SK-N-DZ (cell line): Measurements from ENCODE around the gene MCF2L2.
A peak's percentile ranks its signal among the peaks of the same experiment; 100 is the strongest.
"Not testable (repeated sequence)": the region's sequence is repeated elsewhere in the genome, so short reads cannot be mapped to it uniquely, and the experiment has no call there.

Source experiments
- DNase-seq: peaks from one replicate; pipeline ENCODE4 v3.0.0-alpha.2; 2015; ENCODE audit warnings: low spot score

Gene MCF2L2

DNA sequence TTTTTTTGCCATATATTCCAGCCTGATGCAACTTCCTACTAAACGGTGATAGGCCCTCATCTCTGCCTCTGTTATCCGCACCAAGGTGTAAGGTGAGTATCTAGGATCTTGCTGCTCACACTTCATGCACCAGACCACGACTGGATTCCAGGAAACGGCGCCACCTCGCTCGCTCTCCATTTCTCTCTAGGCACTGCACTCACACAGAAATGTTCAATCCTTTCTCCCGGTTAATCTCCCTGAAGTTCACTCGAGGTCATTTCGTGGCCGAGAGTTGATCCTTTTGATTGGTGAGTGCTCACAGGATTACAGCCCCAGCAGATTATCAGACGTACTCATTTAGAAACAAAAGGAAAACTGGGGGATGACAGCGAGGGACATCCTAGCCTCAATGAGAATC is 28.1 kb downstream of the MCF2L2 start:
- DNase-seq = peak; percentile 32

DNA sequence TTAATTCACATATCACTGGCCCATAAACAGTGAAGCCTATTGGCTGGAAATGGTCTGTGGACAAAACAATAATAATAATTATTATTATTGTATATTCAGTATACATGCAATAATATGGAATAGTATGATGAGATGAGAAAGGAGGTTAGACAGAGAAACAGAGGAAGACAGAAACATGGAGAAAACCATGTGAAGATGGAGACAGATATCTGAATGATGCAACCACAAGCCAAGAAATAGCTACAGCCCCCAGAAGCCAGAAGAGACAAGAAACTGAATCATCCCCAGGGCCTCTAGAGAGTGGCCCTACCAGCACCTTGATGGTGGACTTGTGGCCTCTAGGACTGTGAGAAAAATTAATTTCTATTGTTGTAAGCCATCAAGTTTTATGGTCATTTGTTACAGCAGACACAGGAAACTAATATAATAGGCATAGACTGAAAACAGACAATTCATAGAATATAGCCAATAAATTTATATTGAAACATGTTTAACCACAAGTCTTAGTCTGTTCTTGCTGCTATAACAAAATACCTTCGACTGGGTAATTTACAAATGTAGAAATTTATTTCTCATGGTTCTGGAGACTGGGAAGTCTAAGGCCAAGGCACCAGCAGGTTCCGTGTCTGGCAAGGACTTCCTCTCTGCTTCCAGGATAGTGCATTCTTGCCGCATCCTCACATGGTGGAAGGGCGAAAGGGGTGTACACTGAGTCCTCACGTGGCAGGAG is 31.6 kb downstream of the MCF2L2 start:
- no peak for DNase-seq

DNA sequence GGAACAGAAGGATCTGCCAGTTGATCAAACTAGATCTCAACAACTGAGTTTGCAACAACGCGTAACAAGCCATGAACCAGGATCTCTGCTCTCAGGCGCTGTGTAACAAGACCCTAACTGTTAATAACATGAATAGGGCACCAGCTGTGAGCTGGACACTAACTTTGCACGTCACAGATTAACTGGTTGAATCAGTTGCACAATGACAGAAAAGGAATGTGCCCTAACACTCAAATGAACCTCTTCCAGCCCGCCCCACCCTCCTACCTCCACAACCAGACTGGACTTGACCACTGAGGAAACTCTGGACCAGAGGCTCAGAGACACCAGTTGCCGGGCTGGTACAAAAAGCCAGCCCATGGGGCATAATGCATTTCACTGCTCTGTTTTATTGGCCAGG is 34.3 kb downstream of the MCF2L2 start:
- no peak for DNase-seq

DNA sequence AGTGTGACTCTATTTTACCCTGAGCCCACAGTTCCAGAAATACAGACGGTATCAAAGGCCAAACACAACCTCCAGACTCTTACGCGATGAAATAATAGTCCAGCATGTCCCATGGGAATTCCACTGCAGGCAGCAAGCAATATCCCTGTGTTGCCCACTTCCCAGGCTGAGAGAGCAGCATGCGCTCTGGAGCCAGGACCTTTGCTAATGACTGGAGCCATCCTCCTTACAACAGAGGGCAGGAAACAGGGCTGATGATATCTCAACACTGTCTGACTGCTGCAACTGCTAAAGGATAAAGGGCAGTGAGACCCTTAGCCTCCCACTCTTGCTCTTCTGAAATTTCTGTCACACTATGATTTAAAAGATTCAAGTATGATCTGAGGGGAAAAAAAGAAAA is 34.8 kb downstream of the MCF2L2 start:
- peak; percentile 91 for DNase-seq

DNA sequence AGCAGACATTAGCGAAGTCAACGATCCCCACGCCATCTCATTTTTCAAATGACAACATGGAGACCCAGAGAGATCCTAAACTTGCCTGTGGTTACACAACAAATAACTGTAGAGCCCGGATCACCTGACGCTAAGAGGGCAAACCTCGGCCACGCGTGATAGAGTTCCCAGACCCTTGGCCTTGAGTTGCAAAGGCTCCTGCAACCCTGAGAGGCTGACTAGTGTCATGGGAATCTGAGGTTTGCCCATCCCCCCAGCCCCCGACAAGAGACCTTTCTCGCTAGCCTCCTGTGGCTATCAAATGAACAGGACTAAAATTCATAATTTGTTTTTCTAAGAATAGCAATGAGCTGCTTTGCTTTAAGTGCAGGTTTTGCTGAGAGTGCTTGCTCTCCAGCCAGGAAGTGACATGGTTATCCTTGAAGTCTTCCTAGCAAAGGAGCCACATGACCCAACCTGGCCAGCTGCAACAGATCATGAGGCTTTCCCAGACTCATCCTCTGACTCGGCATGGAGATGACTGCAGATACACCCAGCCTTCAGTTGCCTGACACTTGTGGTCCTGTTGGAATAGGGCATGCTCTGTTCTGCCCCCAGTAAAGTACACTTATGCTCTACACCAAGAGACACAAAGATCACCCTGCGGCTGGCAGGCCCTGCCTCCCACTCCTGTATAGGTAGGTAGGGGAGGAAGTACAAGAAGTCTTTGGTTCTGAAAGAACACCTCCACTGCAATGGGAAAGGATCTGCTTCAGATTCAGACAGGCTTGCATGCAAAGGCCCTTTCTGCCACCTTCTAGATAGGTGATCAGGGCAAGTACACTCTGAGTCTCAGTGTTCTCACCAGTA is 36.0 kb downstream of the MCF2L2 start:
- peak; percentile 74 for DNase-seq

DNA sequence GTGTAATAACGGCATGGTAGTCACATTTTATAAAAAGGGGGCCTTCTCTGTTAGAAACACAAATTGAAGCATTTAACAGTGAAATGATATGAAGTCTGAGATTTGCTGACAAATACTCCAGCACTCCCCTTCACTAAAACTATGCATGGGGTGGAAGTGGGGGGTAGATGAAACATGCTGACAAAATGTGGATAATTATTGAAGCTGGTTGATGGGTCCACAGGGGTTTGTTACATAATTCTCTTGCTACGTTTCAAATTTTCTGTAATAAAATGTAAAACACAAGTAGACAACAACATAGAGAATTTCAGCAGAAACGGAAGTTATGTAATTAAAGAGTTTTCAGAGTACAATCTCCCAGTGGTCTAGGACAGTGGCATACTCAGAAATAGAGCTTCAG is 37.0 kb downstream of the MCF2L2 start:
- DNase-seq = no peak

DNA sequence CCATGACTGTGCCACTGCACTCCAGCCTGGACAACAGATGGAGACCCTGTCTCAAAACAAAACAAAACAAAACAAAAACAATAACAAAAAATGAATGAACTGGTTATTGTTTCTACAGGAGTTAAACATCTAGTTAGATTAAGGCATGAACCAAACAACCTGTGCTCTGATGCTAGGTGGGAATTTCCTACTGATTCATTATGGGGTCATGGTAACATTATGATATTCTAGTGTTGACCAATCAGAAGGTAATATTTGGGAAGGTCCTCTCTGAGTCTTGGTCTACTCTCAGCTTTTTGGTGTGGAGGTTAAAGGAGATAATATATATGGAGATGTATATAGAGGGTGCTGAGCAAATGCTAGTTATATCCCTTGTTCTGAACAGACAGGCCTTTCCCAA is 37.6 kb downstream of the MCF2L2 start:
- DNase-seq = no peak

DNA sequence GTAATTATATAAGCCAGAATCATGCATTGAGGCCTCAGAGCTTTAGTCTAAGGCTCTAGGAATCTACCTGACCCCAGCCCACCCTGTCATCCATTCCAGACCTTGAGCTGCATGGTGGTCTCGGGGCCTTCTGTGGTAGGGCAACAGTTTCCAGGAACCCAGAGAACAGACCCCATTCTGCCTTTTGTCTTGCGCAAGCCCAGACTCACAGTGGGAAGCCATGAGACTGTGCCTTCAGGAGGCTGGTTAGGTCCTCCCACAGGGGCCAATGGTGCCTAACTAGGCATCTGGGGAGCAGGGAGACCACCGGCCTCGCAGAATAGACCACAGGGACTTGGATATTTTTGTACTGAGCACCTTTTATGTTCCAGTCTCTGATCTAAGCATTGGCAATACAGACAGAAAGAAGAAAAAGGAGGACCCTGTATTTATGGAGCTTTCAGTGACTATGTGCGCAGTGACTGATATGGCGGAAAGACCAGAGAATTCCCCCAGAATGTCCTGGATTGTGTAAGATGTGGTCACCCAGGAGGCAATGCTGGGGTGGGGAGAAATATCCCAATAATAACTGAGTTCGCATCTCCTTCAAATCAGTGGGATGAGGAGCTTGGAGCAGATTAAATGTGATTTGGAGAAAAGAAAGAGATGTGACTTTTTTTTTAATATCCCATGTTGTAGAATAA is 40.1 kb downstream of the MCF2L2 start:
- DNase-seq = no peak

DNA sequence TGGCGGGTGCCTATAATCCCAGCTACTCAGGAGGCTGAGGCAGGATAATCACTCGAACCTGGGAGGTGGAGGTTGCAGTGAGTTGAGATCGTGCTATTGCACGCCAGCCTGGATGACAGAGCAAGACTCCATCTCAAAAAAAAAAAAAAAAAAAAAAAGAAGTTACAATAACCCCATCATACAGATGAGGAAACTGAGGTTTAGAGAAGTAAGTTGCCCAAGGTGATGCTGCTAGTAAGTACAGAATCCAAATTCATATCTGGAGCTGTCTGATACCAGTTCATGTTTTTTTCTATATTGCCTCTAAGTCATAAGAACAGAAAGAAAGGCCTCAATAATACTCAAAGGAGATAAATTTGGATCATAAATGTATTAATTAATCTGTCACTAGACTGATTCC is 40.6 kb downstream of the MCF2L2 start:
- no peak for DNase-seq

DNA sequence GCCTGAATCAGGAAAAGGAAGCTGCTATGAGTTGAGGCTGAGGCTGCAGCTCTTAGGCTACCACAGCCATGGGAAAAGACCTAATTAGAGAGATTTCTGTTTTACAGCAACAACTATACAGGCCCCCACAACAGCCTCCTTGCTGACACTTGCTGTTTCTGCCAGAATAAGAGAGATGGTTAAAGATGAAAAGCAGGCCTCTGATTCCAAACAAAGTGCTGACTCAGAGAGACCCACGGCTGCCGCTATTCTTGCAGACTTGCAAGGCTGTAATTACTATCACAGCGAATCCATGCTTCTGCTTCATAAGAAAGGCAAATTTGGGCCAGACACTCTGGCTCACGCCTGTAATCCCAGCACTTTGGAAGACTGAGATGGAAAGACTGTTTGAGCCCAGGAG is 41.8 kb downstream of the MCF2L2 start:
- DNase-seq = peak; percentile 63

DNA sequence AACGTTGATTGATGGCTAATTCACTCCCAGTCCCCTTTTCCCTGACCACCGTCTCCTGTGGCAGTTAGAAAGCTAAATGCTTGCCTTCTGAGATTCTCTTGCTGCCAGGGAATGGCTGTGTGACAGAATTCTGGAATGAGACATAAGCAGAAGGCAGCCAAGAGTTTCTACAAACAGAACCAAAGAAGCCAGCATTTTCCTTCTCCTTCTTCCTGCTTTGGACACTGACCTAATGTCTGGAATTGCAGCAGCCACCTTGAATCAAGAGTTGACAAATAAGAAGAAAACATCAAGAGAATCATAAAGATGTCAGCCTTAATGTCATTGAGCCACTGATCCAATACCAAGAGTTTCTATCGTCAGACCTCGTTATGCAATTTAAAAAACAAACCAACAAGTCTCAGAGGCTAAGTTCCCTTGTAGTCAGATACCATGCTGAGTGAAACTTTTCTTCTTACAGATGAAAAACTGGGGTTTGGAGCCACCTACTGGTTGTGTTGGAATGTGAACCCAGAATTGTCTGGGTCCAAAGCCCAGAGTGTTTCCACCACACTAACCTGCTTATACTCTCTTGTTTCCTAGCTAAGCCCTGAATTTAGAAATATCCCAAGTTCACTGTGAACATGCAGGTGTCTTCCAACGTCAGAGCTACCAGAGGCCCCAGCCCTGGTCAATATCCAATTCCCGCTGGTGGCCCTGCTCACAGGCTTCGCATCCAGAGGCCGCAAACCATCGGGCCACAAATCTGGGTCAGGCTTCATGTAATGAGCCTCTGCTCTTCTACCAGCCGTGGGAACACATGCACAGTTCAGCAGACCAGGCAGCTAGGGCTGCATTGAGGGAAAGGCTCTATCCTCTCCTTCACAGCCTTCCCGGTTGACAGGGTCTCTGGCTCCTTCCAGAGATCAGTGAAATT is 42.5 kb downstream of the MCF2L2 start:
- peak; percentile 76 for DNase-seq

DNA sequence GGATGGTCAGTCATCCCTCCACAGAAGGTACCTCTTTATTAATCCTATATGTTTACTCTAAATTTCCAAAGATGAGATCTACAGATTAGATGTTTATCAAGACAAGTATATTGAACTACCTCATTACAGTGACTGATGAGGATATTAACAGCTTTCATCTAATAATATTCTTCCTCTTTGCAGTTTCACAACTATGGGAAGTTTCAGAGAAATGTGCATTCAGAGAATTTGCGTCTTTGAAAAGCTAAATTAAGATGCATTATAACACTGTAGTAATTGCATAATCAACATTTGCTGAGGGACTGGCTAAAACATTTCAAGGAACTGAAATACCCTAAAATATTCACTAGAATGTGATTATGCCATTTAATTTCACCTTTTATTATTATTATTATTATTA is 46.7 kb downstream of the MCF2L2 start:
- no peak for DNase-seq

DNA sequence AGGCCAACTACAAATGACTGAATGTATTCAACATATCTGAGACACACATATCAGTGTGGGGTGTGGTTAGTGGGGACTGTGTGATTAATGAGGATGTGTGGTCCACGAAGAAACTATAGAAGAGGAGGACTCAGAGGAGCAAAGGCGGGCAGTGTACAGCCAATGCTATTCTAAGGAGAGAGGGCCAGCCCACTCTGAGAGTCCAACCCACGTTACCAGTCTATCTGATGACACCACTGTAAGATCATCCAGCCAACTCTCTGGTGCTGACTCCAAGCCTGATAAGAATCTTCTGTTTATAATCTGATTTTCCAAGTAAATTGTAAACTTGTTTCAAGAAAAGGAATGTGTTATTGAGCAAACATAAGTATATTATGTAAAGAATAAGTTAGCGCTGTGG is 47.2 kb downstream of the MCF2L2 start:
- no peak for DNase-seq

DNA sequence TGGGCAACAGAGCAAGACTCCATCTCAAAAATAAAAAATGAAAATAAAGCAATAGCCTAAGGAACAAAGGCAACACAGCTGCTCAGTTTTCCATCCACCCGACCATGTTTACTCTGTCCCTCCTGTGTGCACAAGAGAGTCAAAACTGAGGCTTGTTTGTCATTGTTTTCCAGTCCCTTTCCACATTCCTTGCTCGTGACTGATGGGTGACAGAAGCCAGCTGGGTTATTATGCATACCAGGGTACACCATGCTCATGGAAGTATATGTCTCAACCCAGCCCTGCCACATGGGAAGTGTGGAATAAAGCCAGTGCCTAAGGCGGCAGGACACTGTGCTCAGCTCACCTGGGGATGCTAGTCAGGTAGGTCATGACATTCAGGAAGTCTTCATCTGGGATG is 49.5 kb downstream of the MCF2L2 start:
- no peak for DNase-seq

DNA sequence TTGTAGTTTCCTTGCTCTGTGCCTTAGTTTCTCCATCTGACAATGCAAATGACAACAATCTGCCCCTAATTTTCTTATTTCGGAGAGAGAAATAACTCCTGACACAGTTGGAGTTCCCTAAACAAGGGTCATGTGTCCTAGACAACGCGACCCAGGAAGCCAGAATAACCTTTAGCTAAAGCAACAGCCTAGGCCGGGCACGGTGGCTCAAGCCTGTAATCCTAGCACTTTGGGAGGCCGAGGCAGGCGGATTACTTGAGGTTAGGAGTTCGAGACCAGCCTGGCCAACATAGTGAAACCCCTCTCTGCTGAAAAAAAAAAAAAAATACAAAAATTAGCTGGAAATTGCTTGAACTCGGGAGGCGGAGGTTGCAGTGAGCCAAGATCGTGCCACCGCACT is 49.9 kb downstream of the MCF2L2 start:
- DNase-seq = no peak

DNA sequence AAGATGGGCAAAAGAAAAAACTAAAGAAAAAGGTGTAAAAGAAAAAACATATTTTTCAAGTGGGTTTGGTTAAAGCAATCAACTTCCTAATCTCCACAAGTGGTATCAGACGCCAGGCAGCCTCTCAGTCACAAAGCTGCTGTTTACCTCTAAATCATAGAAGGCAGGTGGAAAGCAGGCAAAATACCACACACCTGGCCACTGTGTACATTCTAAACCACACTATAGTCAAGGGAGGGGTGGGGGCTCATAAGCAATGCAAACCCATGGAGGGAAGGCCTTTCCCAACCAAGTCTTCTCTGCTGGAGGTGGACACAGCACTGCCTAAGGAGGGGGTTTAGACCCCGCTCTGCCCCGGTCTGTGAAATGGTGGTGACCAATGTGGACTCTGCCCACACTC is 50.4 kb downstream of the MCF2L2 start:
- no peak for DNase-seq

DNA sequence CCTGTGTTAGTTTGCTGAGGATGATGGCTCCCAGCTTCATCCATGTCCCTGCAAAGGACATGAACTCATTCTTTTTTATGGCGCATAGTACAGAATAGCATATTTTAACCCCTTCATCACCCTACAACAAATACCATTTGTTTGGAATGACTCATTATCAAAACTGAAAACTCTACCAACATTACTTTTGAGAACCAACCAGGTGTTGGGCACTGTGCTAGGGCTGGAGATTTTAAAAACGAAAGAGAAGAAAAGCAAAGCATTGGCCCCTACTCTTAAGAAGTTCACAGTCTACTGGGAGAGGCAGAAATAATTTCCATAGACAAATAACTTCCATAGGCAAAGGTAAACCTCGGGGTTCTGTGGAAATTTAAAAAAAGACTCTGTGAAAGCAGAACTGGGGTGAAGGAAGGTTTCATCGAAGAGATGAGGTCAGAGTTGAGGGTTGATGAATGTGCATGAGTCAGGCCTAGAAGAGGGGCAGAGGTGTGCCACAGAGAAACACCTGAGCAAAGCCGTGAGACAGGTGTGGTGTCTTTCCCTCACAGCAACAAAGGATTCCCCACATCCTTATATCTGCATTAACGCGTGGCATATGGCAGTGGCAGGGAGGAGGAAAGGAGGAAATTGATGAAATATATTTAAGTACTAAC is 51.0 kb downstream of the MCF2L2 start:
- no peak for DNase-seq

DNA sequence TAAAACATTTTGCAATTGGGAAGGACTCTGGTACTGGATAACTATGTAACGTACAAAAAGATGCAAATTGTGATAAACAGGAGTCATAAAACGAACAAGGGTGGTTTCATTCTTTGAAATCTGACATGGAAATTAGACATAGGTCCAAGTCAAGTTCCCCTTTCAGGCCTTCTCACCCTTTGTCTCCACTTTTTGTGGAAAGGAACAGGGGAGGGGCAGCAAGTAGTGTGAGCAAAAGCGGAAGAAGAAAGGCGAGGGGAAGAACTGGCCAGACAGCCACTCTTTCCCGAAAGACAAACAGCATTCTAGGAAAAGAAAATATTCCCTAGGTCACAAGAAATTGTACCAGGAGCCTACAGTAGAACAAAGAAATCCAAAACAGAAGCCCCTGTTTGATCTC is 52.6 kb downstream of the MCF2L2 start:
- no peak for DNase-seq

DNA sequence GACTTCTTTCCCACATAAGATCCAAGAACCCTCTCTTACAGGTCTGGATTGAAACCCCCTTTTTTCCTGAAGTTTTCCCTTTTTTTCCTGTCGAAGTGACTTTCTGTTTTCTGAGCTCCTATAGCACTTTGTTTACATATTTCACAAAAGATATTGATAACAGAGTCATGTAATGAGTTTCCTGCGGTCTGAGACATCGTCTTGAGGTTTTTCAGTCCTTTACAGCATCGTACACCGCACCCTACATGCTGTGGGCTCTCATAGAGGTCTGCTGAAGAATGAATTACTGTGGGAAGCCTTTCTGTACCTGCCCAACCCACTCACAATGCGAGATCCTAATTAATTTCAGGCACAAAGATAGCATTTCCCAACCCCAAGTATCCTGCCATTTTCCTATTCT is 53.1 kb downstream of the MCF2L2 start:
- DNase-seq = no peak

DNA sequence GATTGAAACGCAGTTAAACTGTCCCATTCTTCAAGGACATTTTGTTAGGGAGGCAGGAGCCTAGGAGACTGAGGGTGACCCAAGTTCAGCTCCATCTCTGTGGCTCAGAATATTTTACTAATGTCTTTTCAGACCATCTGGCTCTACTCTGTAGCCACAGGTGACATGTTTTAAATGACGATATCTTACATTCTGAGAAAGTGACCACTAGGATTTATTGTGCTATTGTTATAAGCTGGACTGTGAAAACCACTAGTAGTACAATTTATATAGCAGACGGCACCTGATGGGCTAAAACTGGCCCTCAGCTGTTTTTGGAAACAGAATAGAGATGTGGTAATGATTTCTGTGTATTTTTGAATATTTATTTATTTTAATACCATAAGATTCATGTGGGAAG is 55.5 kb downstream of the MCF2L2 start:
- no peak for DNase-seq

DNA sequence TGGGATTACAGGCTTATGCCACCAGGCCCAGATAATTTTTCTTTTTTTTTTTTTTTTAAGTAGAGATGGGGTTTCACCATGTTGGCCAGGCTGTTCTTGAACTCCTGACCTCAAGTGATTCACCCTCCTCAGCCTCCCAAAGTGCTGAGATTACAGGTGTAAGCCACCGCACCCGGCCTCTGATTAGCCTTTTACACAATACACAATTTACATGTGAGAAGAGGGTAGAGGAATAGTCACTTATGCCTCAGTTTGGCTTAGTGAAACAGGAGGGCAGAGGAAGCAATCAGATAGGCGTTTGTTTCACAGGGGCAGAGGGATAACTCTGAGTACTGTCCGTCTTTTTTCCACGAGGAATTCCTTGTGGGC is 56.8 kb downstream of the MCF2L2 start:
- not testable (repeated sequence) for DNase-seq
